ENCODE measurements around the gene ANKRD10. TPM values are rescaled to one million over a fixed set of nuclear protein-coding genes. Genes with fewer than 3 reads are reported as not detected.

ANKRD10 gene
- total and polyA plus RNA-seq, 7 donors, result 82.0 to 225 (median 115) TPM

DNA sequence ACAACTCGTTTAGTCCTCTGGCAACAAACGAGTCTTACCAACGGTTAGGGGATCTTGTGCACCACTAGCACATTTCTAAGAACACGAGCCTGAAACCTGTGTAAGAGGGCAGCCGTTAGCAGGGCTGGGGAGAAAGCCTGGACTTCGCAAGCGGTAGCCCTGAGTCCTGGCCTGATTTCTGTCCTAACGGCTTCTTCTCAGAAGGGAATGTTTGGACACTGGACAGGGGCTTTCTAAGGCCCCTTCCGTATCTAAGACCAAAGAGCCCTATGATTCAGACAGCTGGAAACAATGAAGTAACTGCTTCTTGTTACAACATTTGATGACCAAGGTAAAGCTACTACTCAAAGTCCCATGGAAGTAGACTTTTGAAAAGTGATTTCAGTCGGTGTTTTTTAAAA lies 2.2 kb downstream of the ANKRD10 start:
- H3K27ac ChIP-seq, result peak overlapping the region; percentile 99
- intact Hi-C loops (cut with DNase I), result loop anchor here (2.0 to 10.0 kb wide), 3 partner anchors 42 to 302 kb away; partner anchors contain the start of gene ING1 (in 1 of the 2)
- ATAC-seq (peak; percentile 3 to 43 (median 28)), DNase-seq (peak; percentile 34 to 62)
- TF ChIP-seq, protein P1, sequence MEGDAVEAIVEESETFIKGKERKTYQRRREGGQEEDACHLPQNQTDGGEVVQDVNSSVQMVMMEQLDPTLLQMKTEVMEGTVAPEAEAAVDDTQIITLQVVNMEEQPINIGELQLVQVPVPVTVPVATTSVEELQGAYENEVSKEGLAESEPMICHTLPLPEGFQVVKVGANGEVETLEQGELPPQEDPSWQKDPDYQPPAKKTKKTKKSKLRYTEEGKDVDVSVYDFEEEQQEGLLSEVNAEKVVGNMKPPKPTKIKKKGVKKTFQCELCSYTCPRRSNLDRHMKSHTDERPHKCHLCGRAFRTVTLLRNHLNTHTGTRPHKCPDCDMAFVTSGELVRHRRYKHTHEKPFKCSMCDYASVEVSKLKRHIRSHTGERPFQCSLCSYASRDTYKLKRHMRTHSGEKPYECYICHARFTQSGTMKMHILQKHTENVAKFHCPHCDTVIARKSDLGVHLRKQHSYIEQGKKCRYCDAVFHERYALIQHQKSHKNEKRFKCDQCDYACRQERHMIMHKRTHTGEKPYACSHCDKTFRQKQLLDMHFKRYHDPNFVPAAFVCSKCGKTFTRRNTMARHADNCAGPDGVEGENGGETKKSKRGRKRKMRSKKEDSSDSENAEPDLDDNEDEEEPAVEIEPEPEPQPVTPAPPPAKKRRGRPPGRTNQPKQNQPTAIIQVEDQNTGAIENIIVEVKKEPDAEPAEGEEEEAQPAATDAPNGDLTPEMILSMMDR (IDR thresholded peaks at IDR 0.05), result no peak
- H3K9me3 ChIP-seq, result no peaks in the 10 kb centered on the region
- peaks cover 13 to 18% of the 10 kb centered on the region in 2 donors for H3K36me3 ChIP-seq (ENCODE audit: insufficient read depth in 1 of 2, low read depth in 1 of 2)
- H3K27me3 ChIP-seq (ENCODE audit: insufficient read depth in 3 of 3, low read length in 2 of 3), result no peaks in the 10 kb centered on the region
- 1 to 7% (median 4%) methylated on average over 10 of the region's 10 CpGs for WGBS, 3 donors
- peak overlapping the region; percentile 89 for H3K4me3 ChIP-seq
- H3K4me1 ChIP-seq, result peaks cover 63% of the 10 kb centered on the region

DNA sequence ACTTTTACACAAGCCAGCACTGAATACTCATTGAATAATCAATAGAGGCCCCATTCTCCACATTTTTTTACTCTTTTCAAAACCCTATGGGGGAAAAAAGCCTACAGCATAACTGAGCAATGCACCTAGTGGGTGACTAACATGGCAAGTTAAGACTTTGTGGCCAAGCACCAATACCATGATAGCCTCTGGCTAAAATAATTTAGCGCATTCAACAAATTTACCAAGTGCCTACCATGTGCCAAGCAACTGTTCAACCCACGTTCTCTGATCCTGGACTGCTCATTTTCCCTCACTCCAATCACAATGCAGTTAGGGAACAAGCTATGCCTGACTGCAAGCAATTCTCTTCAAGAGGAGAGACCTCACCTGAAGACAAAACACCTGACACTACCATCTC lies 3.0 kb downstream of the ANKRD10 start:
- TF ChIP-seq, protein P1 (IDR thresholded peaks at IDR 0.05), result no peak
- intact Hi-C loops (cut with DNase I), result loop anchor here (2.0 to 10.0 kb wide), 3 partner anchors 41 to 303 kb away; partner anchors contain the start of gene ING1 (in 1 of the 2)
- 35 to 55% (median 37%) methylated on average over 2 of the region's 2 CpGs for WGBS, 3 donors

DNA sequence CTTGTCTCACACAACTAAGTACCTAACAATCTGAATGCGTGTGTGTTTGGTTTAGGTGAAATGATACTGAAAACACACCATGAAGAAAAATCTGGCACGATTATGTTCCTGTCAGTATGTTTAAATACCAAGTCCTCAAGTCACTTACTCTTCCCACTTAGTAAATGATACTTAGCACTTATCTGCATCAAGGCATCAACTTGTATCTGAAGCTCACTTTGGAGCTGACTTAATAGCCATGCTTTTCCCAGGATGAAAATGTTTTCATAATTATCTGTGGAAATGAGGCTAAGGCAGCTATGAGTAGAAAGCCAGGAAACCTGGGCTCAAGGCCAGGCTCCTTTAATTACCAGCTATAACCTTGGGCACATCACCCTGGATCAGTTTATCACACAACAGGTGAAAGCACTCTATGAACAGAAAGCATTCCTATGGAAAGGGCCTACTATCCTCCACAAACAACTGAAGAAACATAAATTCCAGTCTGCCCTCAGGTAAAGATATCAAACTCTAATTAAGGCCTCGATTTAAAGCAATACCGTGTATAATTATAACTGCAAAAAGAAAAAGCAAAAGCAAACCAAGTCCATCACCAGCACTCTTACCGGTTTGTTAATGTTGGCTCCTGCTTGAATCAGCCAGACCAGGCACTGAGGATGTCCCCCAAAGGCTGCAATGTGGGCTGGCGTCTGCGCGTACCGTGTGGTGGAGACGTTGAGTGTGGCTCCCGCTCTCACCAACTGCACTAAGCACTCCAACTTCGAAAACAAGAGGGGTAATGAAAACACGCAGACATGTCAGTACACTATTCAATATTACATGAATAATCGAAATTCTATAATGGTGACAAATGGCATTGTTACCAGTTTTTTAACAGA lies 4.6 kb downstream of the ANKRD10 start:
- Histone ChIP-seq H3K27me3 (ENCODE audit: insufficient read depth in 3 of 3, low read length in 2 of 3) (no peaks in the 10 kb centered on the region), H3K27ac (peak overlapping the region; percentile 99), H3K36me3 (ENCODE audit: insufficient read depth in 1 of 2, low read depth in 1 of 2) (peaks cover 18 to 32% of the 10 kb centered on the region in 2 donors), H3K4me1 (peaks cover 67% of the 10 kb centered on the region), H3K4me3 (peak overlapping the region; percentile 89), H3K9me3 (no peaks in the 10 kb centered on the region)
- 25 to 34% (median 28%) methylated on average over 14 of the region's 14 CpGs for WGBS, 3 donors
- no peak for DNase-seq
- intact Hi-C loops (cut with DNase I), result loop anchor here in 1 of 2 donors (5.0 to 10.0 kb wide), 2 partner anchors 198 to 305 kb away; partner anchors contain the start of gene ING1
- TF ChIP-seq, protein P1 (IDR thresholded peaks at IDR 0.05), result no peak
- ATAC-seq, result no peak

More for the DNA sequence above, 3.0 kb downstream of the ANKRD10 start:
- ATAC-seq, result no peak
- Histone ChIP-seq H3K4me1 (peaks cover 59% of the 10 kb centered on the region), H3K36me3 (ENCODE audit: insufficient read depth in 1 of 2, low read depth in 1 of 2) (peaks cover 13 to 18% of the 10 kb centered on the region in 2 donors), H3K9me3 (no peaks in the 10 kb centered on the region), H3K4me3 (peak overlapping the region; percentile 89), H3K27me3 (ENCODE audit: insufficient read depth in 3 of 3, low read length in 2 of 3) (no peaks in the 10 kb centered on the region), H3K27ac (peak overlapping the region; percentile 99)
- no peak for DNase-seq

DNA sequence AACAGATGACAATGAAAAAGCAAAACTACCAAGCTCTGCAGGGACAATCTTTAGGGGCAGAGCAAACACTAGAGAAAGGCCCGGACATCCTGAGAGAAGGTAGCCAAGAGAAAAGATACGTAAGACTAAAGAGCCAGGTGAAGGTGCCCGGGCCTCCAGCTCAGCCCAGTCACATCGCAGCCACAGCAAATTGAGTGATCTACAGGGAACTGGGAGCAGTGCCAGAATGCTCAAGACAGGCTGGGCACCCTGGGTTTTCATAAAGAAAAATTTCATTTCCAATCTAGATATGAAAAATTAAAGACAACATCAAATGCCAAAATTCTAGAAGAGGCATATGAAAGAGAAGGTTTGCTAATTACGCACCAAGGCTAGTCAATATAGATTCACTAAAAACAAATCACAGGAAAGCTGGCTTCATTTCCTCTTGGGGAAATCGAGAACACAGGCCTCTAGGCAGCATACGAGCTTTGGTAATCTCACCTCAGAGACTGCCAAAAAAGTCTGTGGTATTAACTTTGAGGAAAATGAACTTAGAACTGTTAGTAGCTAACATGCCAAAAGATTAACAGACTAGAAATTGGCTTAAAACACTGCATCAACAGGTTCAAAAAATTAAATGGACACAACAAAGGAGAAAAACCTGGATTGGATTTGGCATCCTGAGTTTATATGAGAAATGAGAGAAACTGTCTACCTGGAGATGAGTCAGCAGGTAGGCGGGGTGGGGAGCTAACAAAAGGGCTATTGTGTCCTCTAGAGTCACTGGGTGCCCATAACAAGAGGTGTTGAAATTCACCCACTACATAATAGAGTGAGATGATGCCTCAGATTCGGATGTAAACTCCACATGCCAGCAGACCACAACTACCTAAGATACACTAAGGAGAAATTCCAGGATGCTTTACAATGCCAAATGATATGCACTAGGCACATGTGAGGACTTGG lies 6.6 kb downstream of the ANKRD10 start:
- ATAC-seq (peak in 3 of 4 donors; percentile 31 to 61 (median 38)), DNase-seq (no peak)
- H3K27me3 ChIP-seq (ENCODE audit: insufficient read depth in 3 of 3, low read length in 2 of 3), result no peaks in the 10 kb centered on the region
- no peaks in the 10 kb centered on the region for H3K9me3 ChIP-seq
- 17 to 25% (median 19%) methylated on average over 9 of the region's 9 CpGs for WGBS, 3 donors
- H3K27ac ChIP-seq, result peak overlapping the region; percentile 99
- peak overlapping the region; percentile 40 for H3K4me3 ChIP-seq
- H3K4me1 ChIP-seq, result peaks cover 83% of the 10 kb centered on the region
- H3K36me3 ChIP-seq (ENCODE audit: insufficient read depth in 1 of 2, low read depth in 1 of 2), result peaks cover 18 to 52% of the 10 kb centered on the region in 2 donors
- intact Hi-C loops (cut with DNase I), result loop anchor here in 1 of 2 donors (2.0 kb wide), 1 partner anchor 21 kb away; no protein-coding TSS in a partner anchor
- TF ChIP-seq, protein P1 (IDR thresholded peaks at IDR 0.05), result no peak
